Mucosa of stomach (tissue), 1 donor: ENCODE data around the gene ABCA2.

Experiments used
- H3K27me3 ChIP-seq: one replicate; pipeline ENCODE4 v1.7.0; 2013; ENCODE audit warnings: mild to moderate bottlenecking, low read length; ENCODE audit not compliant: control insufficient read depth, insufficient read depth
- H3K36me3 ChIP-seq: one replicate; pipeline ENCODE4 v1.7.0; 2013; ENCODE audit warnings: low read length; ENCODE audit not compliant: control insufficient read depth, insufficient read depth
- H3K4me1 ChIP-seq: one replicate; pipeline ENCODE4 v1.7.0; 2013; ENCODE audit warnings: mild to moderate bottlenecking, low read length; ENCODE audit not compliant: control insufficient read depth, insufficient read depth
- H3K4me3 ChIP-seq: one replicate; pipeline ENCODE4 v1.7.0; 2013; ENCODE audit warnings: low read length
- H3K9ac ChIP-seq: one replicate; pipeline ENCODE4 v1.7.0; 2013; ENCODE audit warnings: mild to moderate bottlenecking, low read length, moderate library complexity
- H3K9me3 ChIP-seq: one replicate; pipeline ENCODE4 v1.7.0; 2013; ENCODE audit warnings: mild to moderate bottlenecking, low read length, moderate library complexity; ENCODE audit not compliant: control insufficient read depth
- donor health status: Pancreatic carcinoma.

The ABCA2 gene

GRCh38 chr9:137048655-137049543, 20.9 kb upstream of the ABCA2 start:
- peaks cover 30% of the 10 kb centered on the region for H3K4me1 ChIP-seq
- no peaks in the 10 kb centered on the region for H3K36me3 ChIP-seq
- peaks cover 30% of the 10 kb centered on the region for H3K27me3 ChIP-seq
- no peak overlapping the region for H3K9ac ChIP-seq
- no peaks in the 10 kb centered on the region for H3K9me3 ChIP-seq
- no peak overlapping the region for H3K4me3 ChIP-seq

DNA sequence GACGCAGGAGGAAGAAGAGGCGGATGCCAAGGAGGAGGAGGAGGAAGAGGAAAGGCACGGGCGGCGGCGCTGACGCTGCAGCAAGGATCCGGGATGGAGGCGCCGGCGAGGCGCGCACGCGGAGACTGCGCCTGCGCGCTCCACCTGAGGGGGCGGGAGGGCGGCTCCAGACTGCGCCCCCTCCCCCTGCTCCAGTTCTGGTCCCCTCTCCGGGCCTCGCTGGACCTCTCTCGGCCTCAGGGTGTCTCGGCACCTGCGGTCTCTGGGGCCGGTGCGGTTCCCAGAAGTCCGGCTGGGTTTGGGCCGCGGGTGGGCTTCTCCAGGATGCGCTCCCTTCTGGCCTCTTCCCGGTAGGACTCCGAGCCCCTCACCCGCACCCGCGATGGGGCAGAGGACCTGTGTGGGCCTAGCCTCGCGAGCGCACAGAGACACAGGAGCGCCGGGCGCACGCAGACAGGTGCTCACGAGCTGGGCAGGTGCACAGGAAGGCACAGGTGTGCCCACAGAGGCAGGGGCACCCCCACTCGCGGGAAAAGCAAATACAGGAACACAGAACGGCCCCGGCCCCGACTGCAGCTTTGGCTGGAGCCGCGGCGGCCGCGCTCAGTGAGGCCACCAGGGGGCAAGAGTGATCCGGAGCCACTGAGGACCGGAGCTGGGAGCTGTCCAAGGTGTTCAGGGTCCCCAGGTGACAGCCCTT, 18.2 kb upstream of the ABCA2 start, which contains the start of gene NPDC1:
Gene NPDC1, minus strand, starts transcription at position 90 of the 700 bp plus-strand sequence. CDS start 188 bp downstream, outside the sequence.
- Histone ChIP-seq H3K4me3 (peak within 1 kb of the TSS; percentile 71), H3K9me3 (no peaks in the 10 kb centered on the region), H3K4me1 (peaks cover 36% of the 10 kb centered on the region), H3K9ac (peak within 1 kb of the TSS; percentile 61), H3K27me3 (peaks cover 18% of the 10 kb centered on the region), H3K36me3 (no peaks in the 10 kb centered on the region)

DNA sequence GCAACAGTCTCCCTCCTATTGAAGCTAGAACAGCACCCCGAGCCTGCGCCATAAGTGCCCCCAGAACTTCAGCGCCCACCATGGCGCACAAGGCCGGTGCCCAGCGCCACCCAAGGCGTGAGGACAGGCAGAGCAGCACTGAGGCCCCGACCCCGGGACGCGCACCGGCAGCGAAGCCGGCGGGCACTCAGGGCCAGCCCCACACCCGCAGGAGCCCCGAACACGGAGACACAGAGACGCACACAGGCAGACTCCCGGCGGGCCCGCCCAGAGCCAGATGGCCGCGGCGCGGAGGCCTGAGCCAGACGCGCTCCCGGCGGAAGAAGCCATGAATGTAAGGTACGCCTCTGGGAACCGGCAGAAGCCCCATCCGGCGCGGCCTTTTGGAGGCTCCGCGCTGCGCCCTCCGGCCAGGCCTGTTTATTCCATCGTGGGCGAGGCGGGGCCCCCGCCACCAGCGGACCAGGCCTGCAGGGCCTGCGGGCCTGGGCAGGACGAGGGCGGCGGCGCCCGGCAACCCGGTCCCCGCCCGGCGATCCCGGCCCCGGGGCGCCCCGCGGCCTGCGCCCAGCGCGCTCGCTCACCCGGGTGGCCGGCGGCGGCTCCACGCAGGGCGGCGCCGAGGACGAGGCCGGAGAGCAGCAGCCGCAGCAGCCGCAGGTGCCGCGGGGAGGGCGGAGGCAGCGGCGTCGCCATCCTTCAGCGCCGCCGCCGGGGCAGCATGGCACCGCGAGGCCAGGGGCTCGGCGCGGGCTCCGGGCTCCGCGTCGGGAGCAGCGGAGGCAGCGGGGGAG, 17.5 kb upstream of the ABCA2 start:
- H3K9me3 ChIP-seq: no peaks in the 10 kb centered on the region
- peak overlapping the region; percentile 71 for H3K4me3 ChIP-seq
- H3K4me1 ChIP-seq: peaks cover 36% of the 10 kb centered on the region
- H3K9ac ChIP-seq: peak overlapping the region; percentile 61
- H3K27me3 ChIP-seq: peaks cover 18% of the 10 kb centered on the region
- H3K36me3 ChIP-seq: no peaks in the 10 kb centered on the region

DNA sequence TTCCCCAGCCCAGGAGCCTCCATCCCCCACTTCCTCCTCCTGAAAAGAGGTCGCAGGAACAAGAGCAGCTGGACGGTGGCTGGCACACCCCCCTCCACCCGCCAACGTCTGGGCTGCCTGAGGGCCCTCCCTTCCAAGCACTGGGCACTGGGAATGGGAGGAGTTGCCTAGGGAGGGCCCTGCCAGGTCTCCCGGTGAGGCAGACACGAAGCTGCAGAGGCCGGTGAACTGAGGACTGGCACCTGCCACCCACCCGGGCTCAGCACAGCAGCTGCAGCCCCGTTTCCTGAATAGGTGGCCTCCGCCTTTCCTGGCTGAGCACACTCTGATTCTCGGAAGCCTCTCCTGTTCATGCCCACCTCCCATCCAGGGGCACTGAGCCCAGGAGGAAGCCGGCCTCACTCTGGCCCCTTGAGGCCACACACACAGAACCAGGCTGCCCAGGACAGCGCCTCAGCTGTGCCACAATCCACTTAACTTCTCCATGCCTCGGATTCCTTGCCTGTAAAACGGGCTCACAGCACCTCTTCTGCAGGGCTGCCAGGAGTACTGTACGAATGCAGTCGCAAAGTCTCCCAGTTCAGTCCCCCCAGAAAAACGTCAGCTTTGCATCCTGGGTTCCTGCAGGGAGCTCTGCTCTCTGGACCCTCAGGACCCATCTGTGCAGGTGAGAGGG, 16.6 kb upstream of the ABCA2 start:
- peaks cover 13% of the 10 kb centered on the region for H3K27me3 ChIP-seq
- no peaks in the 10 kb centered on the region for H3K36me3 ChIP-seq
- H3K4me3 ChIP-seq: peak overlapping the region; percentile 71
- H3K4me1 ChIP-seq: peaks cover 35% of the 10 kb centered on the region
- no peaks in the 10 kb centered on the region for H3K9me3 ChIP-seq
- H3K9ac ChIP-seq: peak overlapping the region; percentile 61

DNA sequence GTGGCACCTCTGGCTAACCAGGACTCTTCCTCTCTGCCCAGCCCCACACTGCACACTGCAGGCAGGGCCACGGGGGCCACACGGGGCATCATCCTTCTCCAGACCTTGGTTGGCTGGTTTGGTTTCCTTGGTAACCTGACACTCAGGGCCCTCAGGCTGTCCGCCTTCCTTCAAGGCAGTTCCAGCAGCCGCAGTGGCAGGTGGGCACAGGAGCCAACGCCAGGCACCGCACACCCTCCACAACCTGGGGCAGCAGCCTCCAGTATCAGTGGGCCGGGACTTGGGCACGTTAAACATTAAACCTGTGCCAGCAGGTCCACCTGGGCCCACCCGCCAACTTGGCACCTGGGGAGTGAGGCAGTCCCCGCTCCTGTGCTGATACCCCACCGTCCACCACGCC, 16.0 kb upstream of the ABCA2 start:
- Histone ChIP-seq H3K4me1 (peaks cover 33% of the 10 kb centered on the region), H3K9ac (peak overlapping the region; percentile 41), H3K27me3 (peaks cover 7% of the 10 kb centered on the region), H3K36me3 (no peaks in the 10 kb centered on the region), H3K4me3 (no peak overlapping the region), H3K9me3 (no peaks in the 10 kb centered on the region)

- peaks cover 7% of the 10 kb centered on the region for H3K27me3 ChIP-seq
- H3K4me1 ChIP-seq: peaks cover 33% of the 10 kb centered on the region
- peak overlapping the region; percentile 1 for H3K9ac ChIP-seq
- no peaks in the 10 kb centered on the region for H3K36me3 ChIP-seq
- no peak overlapping the region for H3K4me3 ChIP-seq
- no peaks in the 10 kb centered on the region for H3K9me3 ChIP-seq
These were observed 15.0 kb upstream of the ABCA2 start for GRCh38 chr9:137042751-137043727.

- no peak overlapping the region for H3K4me3 ChIP-seq
- H3K27me3 ChIP-seq: no peaks in the 10 kb centered on the region
- no peaks in the 10 kb centered on the region for H3K36me3 ChIP-seq
- H3K9ac ChIP-seq: no peak overlapping the region
- H3K9me3 ChIP-seq: no peaks in the 10 kb centered on the region
- peaks cover 29% of the 10 kb centered on the region for H3K4me1 ChIP-seq
These were observed 13.1 kb upstream of the ABCA2 start for GRCh38 chr9:137041124-137041523.

DNA sequence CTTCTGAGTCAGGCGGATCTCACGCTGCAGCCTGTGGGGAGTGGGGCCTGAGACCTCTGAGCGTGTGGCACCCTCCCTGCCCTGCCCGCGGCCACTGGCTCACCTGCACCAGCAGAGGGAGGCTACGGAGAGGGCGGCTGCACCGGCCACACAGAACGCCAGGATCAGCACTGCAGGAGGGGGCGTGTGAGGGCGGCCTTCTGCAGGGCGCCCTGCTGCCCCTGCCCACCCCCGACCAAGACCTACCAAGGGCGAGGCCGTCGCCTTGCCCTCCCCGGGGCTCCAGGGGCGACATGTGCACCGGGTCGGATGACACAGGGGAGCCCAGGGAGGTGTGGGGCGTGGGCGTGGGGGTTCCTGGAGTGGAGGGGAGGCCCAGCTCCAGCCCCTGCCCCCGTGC, 12.5 kb upstream of the ABCA2 start:
- Histone ChIP-seq H3K9ac (no peak overlapping the region), H3K27me3 (peaks cover 3% of the 10 kb centered on the region), H3K9me3 (no peaks in the 10 kb centered on the region), H3K4me1 (peaks cover 30% of the 10 kb centered on the region), H3K4me3 (no peak overlapping the region), H3K36me3 (no peaks in the 10 kb centered on the region)

DNA sequence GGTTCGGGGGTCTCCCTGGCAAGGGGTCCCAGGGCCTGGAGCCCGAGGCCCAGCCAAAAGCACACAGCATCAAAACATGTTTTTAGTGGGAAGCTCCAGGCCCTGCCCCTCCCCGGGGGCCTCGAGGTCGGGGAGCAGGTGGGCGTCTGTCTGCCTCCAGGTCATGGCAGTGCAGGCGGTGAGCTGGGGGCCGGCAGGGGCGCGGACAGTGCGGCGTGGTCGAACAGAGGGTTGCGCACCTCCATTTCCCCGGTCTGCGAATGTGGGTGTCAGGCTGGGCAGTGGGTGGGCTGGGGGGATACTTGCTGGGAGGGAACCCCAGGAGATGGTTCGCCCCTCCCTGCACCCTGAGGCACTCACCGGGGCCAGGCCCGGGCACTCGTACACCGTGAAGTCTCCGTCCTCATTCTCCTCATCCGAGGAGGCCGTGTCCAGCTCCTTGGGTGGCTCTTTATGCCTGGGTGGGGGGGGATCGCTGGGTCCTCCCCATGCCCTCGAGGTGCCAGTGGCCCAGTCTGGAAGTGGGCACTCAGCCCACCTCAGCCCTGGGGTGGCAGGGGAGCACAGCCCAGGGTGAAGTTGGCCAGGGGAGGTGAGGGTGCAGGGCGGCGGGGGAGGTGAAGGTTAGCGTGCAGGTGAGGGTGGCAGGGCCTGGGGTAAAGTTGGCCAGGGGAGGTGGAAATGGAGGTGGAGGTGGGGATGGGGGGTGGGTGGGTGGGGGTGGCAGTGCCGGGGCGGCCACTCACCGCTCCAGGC, 11.8 kb upstream of the ABCA2 start:
- Histone ChIP-seq H3K27me3 (peaks cover 5% of the 10 kb centered on the region), H3K36me3 (no peaks in the 10 kb centered on the region), H3K4me1 (peaks cover 32% of the 10 kb centered on the region), H3K9me3 (no peaks in the 10 kb centered on the region), H3K9ac (no peak overlapping the region), H3K4me3 (no peak overlapping the region)

DNA sequence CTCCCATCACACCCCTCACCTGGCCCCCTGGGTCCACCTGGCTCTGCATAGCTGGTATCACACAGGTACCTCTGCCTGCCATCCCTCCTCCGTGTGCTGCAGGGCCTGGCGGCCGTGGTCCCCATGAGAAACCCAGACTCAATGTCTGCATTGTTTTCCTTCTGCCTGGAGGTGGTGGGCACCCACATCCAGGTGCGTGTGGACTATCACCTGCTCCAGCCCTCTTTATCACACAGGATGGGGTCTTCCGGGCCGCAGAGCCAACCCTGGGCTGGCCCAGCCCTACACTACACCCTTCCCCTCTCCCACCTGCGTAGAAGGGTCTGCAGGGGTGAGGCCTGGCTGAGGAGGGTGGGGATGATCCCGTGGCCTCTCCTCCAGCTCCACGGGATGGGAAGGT, 10.9 kb upstream of the ABCA2 start:
- Histone ChIP-seq H3K9ac (no peak overlapping the region), H3K36me3 (no peaks in the 10 kb centered on the region), H3K9me3 (no peaks in the 10 kb centered on the region), H3K4me1 (peaks cover 28% of the 10 kb centered on the region), H3K4me3 (no peak overlapping the region), H3K27me3 (peaks cover 9% of the 10 kb centered on the region)
